Small intestine (tissue), 4 donors: ENCODE data around the gene PORCN. TPM values are rescaled to one million over a fixed set of nuclear protein-coding genes. Genes with fewer than 3 reads are reported as not detected.

Experiments used
- polyA plus RNA-seq, 4 donors: library from polyadenylated mRNA; stranded (reverse) in 3 of 4; unstranded in 1 of 4; fragments of 200-250 nt in 3 of 4; fragments of 120-200 nt in 1 of 4; gene quantifications; one replicate each; pipeline versions ENCODE4 v1.2.1 to v1.2.3, GENCODE V29; 2013
- donor health status: healthy with polysubstance abuse.
- donor health status: Bipolar disorder and iron deficiency.
- donor health status: healthy.

Gene PORCN
- polyA plus RNA-seq, 4 donors = 2.0 to 6.4 (median 2.5) TPM

Other genes with a start within 250 kb of the PORCN start
- not detected for gene SSX3, start 152.3 kb upstream of the PORCN start, polyA plus RNA-seq
- gene SSX4, start 125.5 kb upstream of the PORCN start, polyA plus RNA-seq = not detected
- not detected for gene SSX4B, start 97.0 kb upstream of the PORCN start, polyA plus RNA-seq
- 10 to 100 TPM in 2 of 4 donors, 1 to 10 TPM in 2; 2.0 to 77.7 (median 32.6) TPM for gene SLC38A5, start 38.7 kb upstream of the PORCN start, polyA plus RNA-seq
- 10 to 100 TPM; 13.4 to 32.9 (median 18.1) TPM for gene FTSJ1, start 32.8 kb upstream of the PORCN start, polyA plus RNA-seq
- 100 to 1,000 TPM in 3 of 4 donors, 10 to 100 TPM in 1; 92.9 to 298 (median 124) TPM for gene EBP, start 12.8 kb downstream of the PORCN start, polyA plus RNA-seq
- gene TBC1D25, start 30.7 kb downstream of the PORCN start, polyA plus RNA-seq = 1 to 10 TPM; 6.0 to 7.3 (median 6.5) TPM
- gene RBM3, start 65.5 kb downstream of the PORCN start, polyA plus RNA-seq = 100 to 1,000 TPM in 3 of 4 donors, 10 to 100 TPM in 1; 87.9 to 222 (median 173) TPM
- gene WDR13, start 88.5 kb downstream of the PORCN start, polyA plus RNA-seq = 100 to 1,000 TPM; 105 to 326 (median 213) TPM
- 1 to 10 TPM; 1.1 to 6.2 (median 4.8) TPM for gene WAS, start 174.8 kb downstream of the PORCN start, polyA plus RNA-seq
- 1 to 10 TPM; 2.2 to 8.5 (median 4.3) TPM for gene SUV39H1, start 187.7 kb downstream of the PORCN start, polyA plus RNA-seq